ENCODE measurements around the gene NDUFC2. TPM values are rescaled to one million over a fixed set of nuclear protein-coding genes. Genes with fewer than 3 reads are reported as not detected.
A peak's percentile ranks its signal among the peaks of the same experiment; 100 is the strongest.

NDUFC2 gene
- total and polyA plus RNA-seq, 2 donors from 2014 or later = 166 to 457 TPM

DNA sequence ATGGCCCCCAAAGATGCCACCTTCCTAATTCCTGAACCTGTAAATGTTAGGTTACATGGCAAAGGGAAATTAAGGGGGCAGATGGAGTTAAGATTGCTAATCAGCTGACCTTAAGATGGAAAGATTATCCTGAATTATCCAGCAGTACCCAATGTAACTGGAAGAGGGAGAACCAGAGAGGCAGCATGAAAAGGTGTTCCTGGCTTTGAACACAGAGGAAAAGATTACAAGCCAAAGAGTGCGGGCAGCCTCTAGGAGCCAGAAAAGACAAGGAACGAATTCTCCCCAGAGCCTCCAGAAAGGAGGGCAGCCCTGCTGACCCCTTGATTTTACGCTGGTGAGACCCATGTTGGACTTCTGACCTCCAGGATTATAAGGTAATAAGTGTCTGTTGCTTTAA, 31.1 kb downstream of the NDUFC2 start:
- Histone ChIP-seq H3K9ac (ENCODE audit: low read length in 3 of 3) (no peak overlapping the region), H3K9me3 (ENCODE audit: control insufficient read depth in 2 of 3, insufficient read depth in 1 of 3, low read length in 3 of 3) (no peaks in the 10 kb centered on the region), H3K27ac (ENCODE audit: low read depth in 2 of 2, low read length in 2 of 2) (no peak overlapping the region), H3K36me3 (ENCODE audit: control insufficient read depth in 2 of 3, insufficient read depth in 3 of 3, low read length in 3 of 3) (no peaks in the 10 kb centered on the region), H3K4me1 (ENCODE audit: control insufficient read depth in 2 of 3, insufficient read depth in 2 of 3, low read depth in 1 of 3, low read length in 3 of 3) (peaks cover 0 to 8% (median 5%) of the 10 kb centered on the region in 3 donors), H3K27me3 (ENCODE audit: control insufficient read depth, insufficient read depth, low read length) (no peaks in the 10 kb centered on the region), H3K4me3 (ENCODE audit: low read length in 3 of 3) (no peak overlapping the region)
- intact Hi-C loops (cut with DNase I) = no loop called here
- no peak for DNase-seq
- TF ChIP-seq, protein P1, sequence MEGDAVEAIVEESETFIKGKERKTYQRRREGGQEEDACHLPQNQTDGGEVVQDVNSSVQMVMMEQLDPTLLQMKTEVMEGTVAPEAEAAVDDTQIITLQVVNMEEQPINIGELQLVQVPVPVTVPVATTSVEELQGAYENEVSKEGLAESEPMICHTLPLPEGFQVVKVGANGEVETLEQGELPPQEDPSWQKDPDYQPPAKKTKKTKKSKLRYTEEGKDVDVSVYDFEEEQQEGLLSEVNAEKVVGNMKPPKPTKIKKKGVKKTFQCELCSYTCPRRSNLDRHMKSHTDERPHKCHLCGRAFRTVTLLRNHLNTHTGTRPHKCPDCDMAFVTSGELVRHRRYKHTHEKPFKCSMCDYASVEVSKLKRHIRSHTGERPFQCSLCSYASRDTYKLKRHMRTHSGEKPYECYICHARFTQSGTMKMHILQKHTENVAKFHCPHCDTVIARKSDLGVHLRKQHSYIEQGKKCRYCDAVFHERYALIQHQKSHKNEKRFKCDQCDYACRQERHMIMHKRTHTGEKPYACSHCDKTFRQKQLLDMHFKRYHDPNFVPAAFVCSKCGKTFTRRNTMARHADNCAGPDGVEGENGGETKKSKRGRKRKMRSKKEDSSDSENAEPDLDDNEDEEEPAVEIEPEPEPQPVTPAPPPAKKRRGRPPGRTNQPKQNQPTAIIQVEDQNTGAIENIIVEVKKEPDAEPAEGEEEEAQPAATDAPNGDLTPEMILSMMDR (IDR thresholded peaks at IDR 0.05; ENCODE audit: borderline replicate concordance, extremely low read depth, insufficient read depth) = no peak
- FAIRE-seq = no peak

DNA sequence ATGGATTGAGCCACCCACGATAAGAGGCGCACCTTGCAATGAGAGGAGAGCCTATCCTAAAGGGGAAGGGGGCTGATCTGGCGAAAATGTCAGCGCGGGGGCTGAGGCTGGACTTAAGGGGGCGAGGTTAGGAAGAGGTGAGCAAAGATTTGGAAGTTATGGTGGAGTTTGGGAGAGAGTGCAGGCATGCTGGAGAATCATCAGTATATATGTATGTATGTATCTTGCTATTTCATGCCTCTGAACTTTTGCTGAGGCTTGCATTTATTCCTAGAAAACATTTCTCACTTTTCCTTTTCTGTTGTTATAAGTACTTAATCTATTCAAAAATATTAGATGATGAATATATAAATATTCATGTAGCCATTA, 33.2 kb downstream of the NDUFC2 start:
- peak overlapping the region in 1 of 3 donors; percentile 77 for H3K4me3 ChIP-seq (ENCODE audit: low read length in 3 of 3)
- peak overlapping the region in 1 of 3 donors; percentile 30 for H3K9ac ChIP-seq (ENCODE audit: low read length in 3 of 3)
- no peaks in the 10 kb centered on the region for H3K36me3 ChIP-seq (ENCODE audit: control insufficient read depth in 2 of 3, insufficient read depth in 3 of 3, low read length in 3 of 3)
- FAIRE-seq = no peak
- H3K27me3 ChIP-seq (ENCODE audit: control insufficient read depth, insufficient read depth, low read length) = no peaks in the 10 kb centered on the region
- no peaks in the 10 kb centered on the region for H3K9me3 ChIP-seq (ENCODE audit: control insufficient read depth in 2 of 3, insufficient read depth in 1 of 3, low read length in 3 of 3)
- DNase-seq = no peak
- H3K27ac ChIP-seq (ENCODE audit: low read depth in 2 of 2, low read length in 2 of 2) = no peak overlapping the region
- TF ChIP-seq, protein P1 (IDR thresholded peaks at IDR 0.05; ENCODE audit: borderline replicate concordance, extremely low read depth, insufficient read depth) = no peak
- intact Hi-C loops (cut with DNase I) = no loop called here
- H3K4me1 ChIP-seq (ENCODE audit: control insufficient read depth in 2 of 3, insufficient read depth in 2 of 3, low read depth in 1 of 3, low read length in 3 of 3) = peaks cover 0 to 8% (median 5%) of the 10 kb centered on the region in 3 donors

DNA sequence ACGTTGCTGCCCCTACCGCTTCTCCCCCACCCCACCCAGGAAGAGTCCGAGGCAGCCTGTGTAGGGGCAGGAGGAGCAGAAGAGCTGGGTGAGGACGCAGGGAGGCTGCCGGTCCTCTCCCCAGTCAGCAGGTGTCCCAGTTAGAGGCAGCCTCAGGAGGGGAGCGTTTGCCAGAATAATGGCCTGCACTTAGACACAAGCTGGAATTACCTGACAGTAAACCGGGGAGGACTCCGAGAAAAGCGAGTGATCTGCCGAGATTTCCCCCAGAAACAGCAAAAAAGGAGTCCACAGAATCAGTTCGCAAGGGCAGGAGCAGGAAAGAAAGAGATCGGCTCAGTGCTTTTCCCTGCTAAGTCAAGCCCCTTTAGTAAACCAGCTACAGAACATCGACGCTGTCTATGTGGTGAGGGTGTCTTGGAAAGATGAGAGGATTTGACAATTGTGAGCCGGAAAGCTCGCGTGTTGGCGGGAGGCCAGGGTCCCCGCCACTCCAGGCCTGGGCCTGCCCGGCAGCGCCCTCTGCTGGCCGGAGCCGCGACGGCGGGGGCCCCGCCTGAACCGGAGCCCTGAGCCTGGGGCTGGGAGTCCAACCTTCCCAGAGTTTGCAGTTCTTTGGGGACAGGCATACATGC, 33.7 kb downstream of the NDUFC2 start:
- Histone ChIP-seq H3K4me3 (ENCODE audit: low read length in 3 of 3) (peak overlapping the region; percentile 77 to 97 (median 88)), H3K36me3 (ENCODE audit: control insufficient read depth in 2 of 3, insufficient read depth in 3 of 3, low read length in 3 of 3) (no peaks in the 10 kb centered on the region), H3K9me3 (ENCODE audit: control insufficient read depth in 2 of 3, insufficient read depth in 1 of 3, low read length in 3 of 3) (no peaks in the 10 kb centered on the region), H3K27me3 (ENCODE audit: control insufficient read depth, insufficient read depth, low read length) (no peaks in the 10 kb centered on the region), H3K9ac (ENCODE audit: low read length in 3 of 3) (peak overlapping the region; percentile 52 to 75 (median 74)), H3K4me1 (ENCODE audit: control insufficient read depth in 2 of 3, insufficient read depth in 2 of 3, low read depth in 1 of 3, low read length in 3 of 3) (peaks cover 0 to 8% (median 5%) of the 10 kb centered on the region in 3 donors), H3K27ac (ENCODE audit: low read depth in 2 of 2, low read length in 2 of 2) (peak overlapping the region in 1 of 2 donors; percentile 11)
- FAIRE-seq (no peak), DNase-seq (peak; percentile 83 to 93 (median 90))
- intact Hi-C loops (cut with DNase I) = no loop called here
- TF ChIP-seq, protein P1 (IDR thresholded peaks at IDR 0.05; ENCODE audit: borderline replicate concordance, extremely low read depth, insufficient read depth) = peak; percentile 94
